HFF-Myc (cell line): ENCODE data around the gene ZNF138.

Experiments used
- DNase-seq: peaks from one replicate; pipeline ENCODE4 v3.0.0-alpha.2; 2011; ENCODE audit warnings: low read depth; ENCODE audit errors: extremely low read depth
- H3K4me3 ChIP-seq: replicated peaks from 2 replicates; pipeline ENCODE4 v1.5.1; 2011; ENCODE audit warnings: low read depth, mild to moderate bottlenecking, control low read depth, low read length
- CTCF ChIP-seq: IDR thresholded peaks from 2 replicates; pipeline ENCODE4 v1.5.1; 2012; ENCODE audit warnings: mild to moderate bottlenecking, low read depth, low read length, control low read depth; ENCODE audit errors: missing control alignments

The ZNF138 gene

DNA sequence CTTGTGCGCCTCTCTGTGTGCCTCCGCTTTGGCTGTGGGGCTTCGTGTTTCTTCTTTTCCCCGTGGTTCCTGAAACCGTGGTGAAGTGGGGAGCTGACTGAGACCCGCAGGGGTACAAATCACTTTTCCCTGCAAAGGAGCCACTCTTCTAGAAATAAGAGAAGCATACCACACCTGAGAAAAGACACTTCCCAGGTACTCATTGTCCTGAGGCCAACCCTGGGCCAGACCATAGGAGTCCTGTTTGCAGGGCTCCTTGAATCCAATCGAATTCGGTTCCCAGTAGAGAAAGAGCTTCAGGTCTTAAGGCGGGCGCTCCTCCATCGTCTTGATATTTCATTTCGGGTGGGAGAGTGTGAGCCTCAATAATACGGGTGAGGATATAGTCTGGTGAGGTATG, 76.4 kb downstream of the ZNF138 start:
- TF ChIP-seq CTCF = no peak
- DNase-seq = no peak
- no peak overlapping the region for H3K4me3 ChIP-seq

- no peak for DNase-seq
- TF ChIP-seq CTCF = no peak
- no peak overlapping the region for H3K4me3 ChIP-seq
These were observed 77.5 kb downstream of the ZNF138 start for GRCh38 chr7:64871761-64872160.

DNA sequence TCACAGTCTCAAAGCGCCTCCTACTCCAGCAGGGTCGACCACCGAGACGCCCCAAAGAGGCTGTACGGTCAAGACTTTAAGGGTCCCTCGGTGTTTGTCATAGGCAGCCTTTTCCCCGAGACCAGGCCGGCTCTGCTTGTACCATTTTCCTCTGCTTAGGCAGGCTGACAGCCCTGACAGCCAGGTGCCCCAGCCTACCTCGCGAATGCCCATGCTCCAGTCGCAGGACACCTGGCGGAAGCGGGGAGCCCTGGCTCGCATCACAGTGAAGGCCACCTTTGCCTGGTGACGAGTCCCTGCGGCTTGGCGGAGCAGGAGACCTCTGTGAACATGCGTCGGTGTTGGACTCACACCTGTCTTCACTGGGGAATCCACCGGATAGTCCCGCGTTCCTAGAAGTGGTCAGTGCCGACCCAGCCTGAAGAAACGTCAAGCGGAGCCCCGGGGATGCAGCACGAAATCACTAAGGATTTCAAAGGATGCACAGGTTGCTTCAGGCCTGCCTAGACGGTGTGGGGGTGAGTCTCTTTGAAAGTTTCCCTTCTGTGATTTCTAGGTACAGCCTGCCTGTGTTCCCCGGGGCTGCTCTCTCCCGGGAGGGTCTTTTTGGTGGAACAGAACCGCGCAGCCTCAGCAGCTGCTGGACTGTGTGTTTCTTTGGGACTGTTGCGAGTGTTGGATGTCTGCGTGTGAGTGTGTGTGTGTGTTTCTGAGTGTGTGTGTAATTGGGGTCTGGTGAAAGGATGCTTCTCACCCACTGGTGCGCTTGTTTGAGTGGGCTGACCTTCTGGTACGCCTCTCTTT, 78.3 kb downstream of the ZNF138 start:
- no peak for DNase-seq
- no peak for TF ChIP-seq CTCF
- no peak overlapping the region for H3K4me3 ChIP-seq

DNA sequence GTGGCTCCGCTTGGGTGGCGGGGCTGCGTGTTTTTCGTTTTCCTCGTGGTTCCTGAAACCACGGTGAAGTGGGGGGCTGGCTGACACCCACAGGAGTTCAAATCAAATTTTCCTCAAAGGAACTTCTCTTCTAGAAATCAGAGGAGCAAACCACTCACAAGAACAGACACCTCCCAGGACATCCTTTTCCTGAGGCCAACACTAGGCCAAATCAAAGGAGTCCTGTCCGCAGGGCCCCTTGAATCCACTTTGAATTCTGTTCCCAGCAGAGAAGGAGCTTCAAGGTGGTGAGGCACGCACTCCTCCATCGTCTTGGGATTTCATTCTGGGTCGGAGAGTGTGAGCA, 78.9 kb downstream of the ZNF138 start:
- no peak for TF ChIP-seq CTCF
- no peak for DNase-seq
- H3K4me3 ChIP-seq = no peak overlapping the region

DNA sequence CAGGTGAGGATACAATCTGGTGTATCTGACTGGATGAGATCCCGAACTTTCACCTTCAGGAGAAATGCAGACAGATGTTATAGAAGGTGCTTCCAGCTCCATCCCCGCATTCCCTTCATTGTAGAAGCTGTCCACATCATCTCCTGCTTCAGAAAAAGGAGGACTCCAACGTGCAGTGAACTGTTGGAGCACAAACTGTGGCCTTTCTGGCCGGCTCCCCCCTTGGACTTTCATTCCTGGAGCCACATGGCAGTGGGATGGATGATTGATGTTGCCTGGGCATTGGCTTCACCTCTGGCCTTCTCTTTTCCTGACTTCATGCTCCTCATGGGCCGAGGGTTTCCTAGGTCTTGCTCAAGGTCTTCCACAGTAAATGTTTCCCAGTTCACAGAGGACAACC, 79.3 kb downstream of the ZNF138 start:
- H3K4me3 ChIP-seq = no peak overlapping the region
- no peak for TF ChIP-seq CTCF
- no peak for DNase-seq

GRCh38 chr7:64874114-64874513, 79.9 kb downstream of the ZNF138 start:
- DNase-seq = no peak
- TF ChIP-seq CTCF = no peak
- no peak overlapping the region for H3K4me3 ChIP-seq
